Caco-2 (cell line): ENCODE measurements around the gene E2F4. TPM values are rescaled to one million over a fixed set of nuclear protein-coding genes. Genes with fewer than 3 reads are reported as not detected.

ENCODE experiments used
- BruUV-seq: library from RNA; stranded (reverse); fragments of 400-500 nt; replicated peaks from 2 replicates; lab custom pipeline; 2021; lab: Mats Ljungman, UMichigan
- CTCF ChIA-PET: fragments of 300-600 bp; sonication (Branson Sonifier 250); formaldehyde crosslinking; loops from one replicate; lab custom pipeline; 2022; ENCODE audit warnings: antibody characterized with exemption; lab: Charles Lee
- POLR2A ChIA-PET: fragments of 300-600 bp; sonication (Branson Sonifier 250); formaldehyde crosslinking; loops from one replicate; lab custom pipeline; 2022; ENCODE audit warnings: antibody characterized with exemption; lab: Charles Lee
- DNase-seq, 2 experiments: peaks; one replicate each; pipeline versions ENCODE4 v3.0.0 to v3.0.0-alpha.2; 2020 to 2022
- H3K27me3 ChIP-seq: replicated peaks from 2 replicates; pipeline ENCODE4 v1.6.0; 2011; ENCODE audit warnings: low read length; ENCODE audit not compliant: control insufficient read depth, insufficient read depth
- H3K36me3 ChIP-seq: 2 replicates; pipeline ENCODE4 v1.5.1; 2011; ENCODE audit warnings: low read length; ENCODE audit not compliant: control insufficient read depth, insufficient read depth
- H3K4me1 ChIP-seq: fragments of 250-450 bp; sonication (Bioruptor Pico); 2 replicates; pipeline ENCODE4 v1.5.1; 2020; ENCODE audit warnings: mild to moderate bottlenecking
- H3K4me3 ChIP-seq: 2 replicates; pipeline ENCODE4 v1.5.1; 2011; ENCODE audit warnings: low read depth, mild to moderate bottlenecking, control low read depth, low read length
- H3K9me3 ChIP-seq: fragments of 250-450 bp; sonication (Bioruptor Pico); 2 replicates; pipeline ENCODE4 v1.5.1; 2020; ENCODE audit warnings: mild to moderate bottlenecking, moderate library complexity
- H3K27ac Mint-ChIP-seq: one replicate; pipeline ENCODE4 v1.8.0; 2022; ENCODE audit warnings: mixed read lengths; ENCODE audit not compliant: unreplicated experiment
- H3K27me3 Mint-ChIP-seq: one replicate; pipeline ENCODE4 v1.8.0; 2022; ENCODE audit warnings: mixed read lengths; ENCODE audit not compliant: insufficient read depth, unreplicated experiment
- H3K36me3 Mint-ChIP-seq: one replicate; pipeline ENCODE4 v1.8.0; 2022; ENCODE audit warnings: mild to moderate bottlenecking, mixed read lengths; ENCODE audit not compliant: insufficient read depth, unreplicated experiment
- H3K4me1 Mint-ChIP-seq: one replicate; pipeline ENCODE4 v1.8.0; 2022; ENCODE audit warnings: low read depth, mixed read lengths; ENCODE audit not compliant: unreplicated experiment
- H3K4me3 Mint-ChIP-seq: one replicate; pipeline ENCODE4 v1.8.0; 2022; ENCODE audit warnings: mild to moderate bottlenecking, moderate library complexity, mixed read lengths; ENCODE audit not compliant: unreplicated experiment
- H3K9me3 Mint-ChIP-seq: one replicate; pipeline ENCODE4 v1.8.0; 2022; ENCODE audit warnings: mixed read lengths; ENCODE audit not compliant: unreplicated experiment
- intact Hi-C: fragments of 100-400 bp; cut with micrococcal nuclease; formaldehyde crosslinking; loops from one replicate; pipeline ENCODE4 v1.10.0; 2022; ENCODE audit not compliant: unreplicated experiment
- total RNA-seq: library from RNA; stranded (reverse); gene quantifications from 2 replicates; pipeline ENCODE4 v1.2.3, GENCODE V29; 2022
- TF ChIP-seq, protein P1 (sequence below), 2 experiments: fragments of 200-600 bp in 1 of 2; IDR thresholded peaks; 1 replicate in 1 of 2; 2 replicates in 1 of 2; pipeline versions ENCODE4 v1.5.1 to v1.8.0; 2011 to 2022; ENCODE audit warnings: antibody characterized with exemption in 1 of 2, control low read depth in 1 of 2, inconsistent platforms in 1 of 2, low read depth in 1 of 2, low read length in 1 of 2, mild to moderate bottlenecking in 1 of 2, moderate library complexity in 1 of 2; ENCODE audit not compliant: insufficient read depth in 1 of 2, severe bottlenecking in 1 of 2, unreplicated experiment in 1 of 2

The E2F4 gene
- total RNA-seq, 1 experiment from 2014 or later = 115 TPM

GRCh38 chr16:67215706-67216105, 23.8 kb downstream of the E2F4 start:
- POLR2A ChIA-PET = no interaction called here
- Histone ChIP-seq H3K4me3 (no peak overlapping the region), H3K4me1 (peaks cover 15% of the 10 kb centered on the region; the same call in 1 of the 2 replicates), H3K9me3 (no peaks in the 10 kb centered on the region), H3K36me3 (no peaks in the 10 kb centered on the region), H3K27me3 (no peaks in the 10 kb centered on the region)
- no TSS peak for BruUV-seq
- TF ChIP-seq, protein P1, sequence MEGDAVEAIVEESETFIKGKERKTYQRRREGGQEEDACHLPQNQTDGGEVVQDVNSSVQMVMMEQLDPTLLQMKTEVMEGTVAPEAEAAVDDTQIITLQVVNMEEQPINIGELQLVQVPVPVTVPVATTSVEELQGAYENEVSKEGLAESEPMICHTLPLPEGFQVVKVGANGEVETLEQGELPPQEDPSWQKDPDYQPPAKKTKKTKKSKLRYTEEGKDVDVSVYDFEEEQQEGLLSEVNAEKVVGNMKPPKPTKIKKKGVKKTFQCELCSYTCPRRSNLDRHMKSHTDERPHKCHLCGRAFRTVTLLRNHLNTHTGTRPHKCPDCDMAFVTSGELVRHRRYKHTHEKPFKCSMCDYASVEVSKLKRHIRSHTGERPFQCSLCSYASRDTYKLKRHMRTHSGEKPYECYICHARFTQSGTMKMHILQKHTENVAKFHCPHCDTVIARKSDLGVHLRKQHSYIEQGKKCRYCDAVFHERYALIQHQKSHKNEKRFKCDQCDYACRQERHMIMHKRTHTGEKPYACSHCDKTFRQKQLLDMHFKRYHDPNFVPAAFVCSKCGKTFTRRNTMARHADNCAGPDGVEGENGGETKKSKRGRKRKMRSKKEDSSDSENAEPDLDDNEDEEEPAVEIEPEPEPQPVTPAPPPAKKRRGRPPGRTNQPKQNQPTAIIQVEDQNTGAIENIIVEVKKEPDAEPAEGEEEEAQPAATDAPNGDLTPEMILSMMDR (IDR thresholded peaks at IDR 0.05; ENCODE audit: insufficient read depth in 1 of 2, low read depth in 1 of 2, low read length in 1 of 2, severe bottlenecking in 1 of 2, unreplicated experiment in 1 of 2) = no peak
- intact Hi-C loops = no loop called here
- CTCF ChIA-PET = interaction anchor here (0.5 kb wide), 1 partner anchor 30 kb away, joined by 5 read pairs; no protein-coding TSS in a partner anchor
- H3K27me3 Mint-ChIP-seq = peaks cover 4% of the 10 kb centered on the region
- H3K36me3 Mint-ChIP-seq = no peaks in the 10 kb centered on the region
- no peaks in the 10 kb centered on the region for H3K9me3 Mint-ChIP-seq
- H3K27ac Mint-ChIP-seq = no peak overlapping the region
- no peak overlapping the region for H3K4me3 Mint-ChIP-seq
- peaks cover 14% of the 10 kb centered on the region for H3K4me1 Mint-ChIP-seq
- no peak for DNase-seq

DNA sequence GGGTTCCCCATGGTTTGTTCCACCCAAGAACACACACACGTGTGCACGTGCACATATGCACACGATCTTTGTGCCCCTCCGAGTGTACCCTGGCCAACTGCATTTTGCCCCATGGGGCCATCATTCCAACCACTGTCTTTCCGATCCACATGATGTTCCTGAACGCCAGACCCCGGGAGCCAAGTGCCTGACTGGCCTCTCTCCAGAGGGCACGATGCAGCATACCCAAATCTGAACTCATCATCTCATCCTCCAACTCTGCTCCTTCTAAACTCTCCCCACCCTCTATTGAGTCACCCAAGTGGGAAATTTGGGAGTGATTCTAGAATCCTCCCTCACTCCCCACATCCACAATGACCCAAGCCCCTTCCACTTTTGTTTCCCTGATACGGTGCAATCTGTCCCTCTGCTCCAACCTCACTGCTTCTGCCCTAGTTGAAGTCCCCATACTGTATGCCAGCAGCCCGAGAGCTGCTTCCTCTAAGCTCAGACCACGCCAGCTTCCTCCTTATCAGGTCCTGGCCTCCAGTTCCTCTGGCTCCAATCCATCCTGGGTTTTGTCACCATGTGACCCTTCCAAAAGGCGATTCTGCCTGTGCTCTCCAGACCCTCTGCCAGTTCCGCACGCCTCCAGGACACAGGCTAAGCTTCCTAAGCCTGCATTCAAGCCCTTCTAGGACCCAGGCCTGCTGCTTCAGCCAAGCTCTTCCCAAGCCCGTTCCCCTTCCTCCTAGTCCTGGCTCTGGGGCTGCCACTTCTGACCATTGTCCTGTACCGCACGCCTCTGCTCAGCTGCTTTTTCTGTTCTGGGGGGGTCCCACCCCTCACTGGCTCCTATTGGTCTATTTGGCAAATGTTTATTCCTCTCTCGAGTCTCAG, 24.9 kb downstream of the E2F4 start:
- Histone ChIP-seq H3K36me3 (no peaks in the 10 kb centered on the region), H3K4me1 (peaks cover 15% of the 10 kb centered on the region; the same call in 1 of the 2 replicates), H3K4me3 (no peak overlapping the region), H3K9me3 (no peaks in the 10 kb centered on the region), H3K27me3 (no peaks in the 10 kb centered on the region)
- no TSS peak for BruUV-seq
- Mint-ChIP-seq H3K9me3 (no peaks in the 10 kb centered on the region), H3K4me1 (peaks cover 14% of the 10 kb centered on the region), H3K27ac (no peak overlapping the region), H3K4me3 (no peak overlapping the region), H3K36me3 (no peaks in the 10 kb centered on the region), H3K27me3 (peaks cover 4% of the 10 kb centered on the region)
- TF ChIP-seq, protein P1 (IDR thresholded peaks at IDR 0.05; ENCODE audit: insufficient read depth in 1 of 2, low read depth in 1 of 2, low read length in 1 of 2, severe bottlenecking in 1 of 2, unreplicated experiment in 1 of 2) = no peak
- ChIA-PET POLR2A (interaction anchor here (1.5 kb wide), 1 partner anchor 10 kb away, joined by 5 read pairs; the partner anchor contains the start of gene TMEM208), CTCF (interaction anchor here (0.9 kb wide), 1 partner anchor 39 kb away, joined by 6 read pairs; no protein-coding TSS in a partner anchor)
- intact Hi-C loops = no loop called here
- DNase-seq = no peak

GRCh38 chr16:67223992-67224391, 32.0 kb downstream of the E2F4 start:
- CTCF ChIA-PET = interaction anchor here (0.9 to 1.5 kb wide), 3 partner anchors 26 to 686 kb away, joined by 3 read pairs; no protein-coding TSS in a partner anchor
- TF ChIP-seq, protein P1 (IDR thresholded peaks at IDR 0.05; ENCODE audit: insufficient read depth in 1 of 2, low read depth in 1 of 2, low read length in 1 of 2, severe bottlenecking in 1 of 2, unreplicated experiment in 1 of 2) = no peak
- Mint-ChIP-seq H3K27me3 (peaks cover 4% of the 10 kb centered on the region), H3K9me3 (no peaks in the 10 kb centered on the region), H3K36me3 (peaks cover 22% of the 10 kb centered on the region), H3K4me1 (peaks cover 27% of the 10 kb centered on the region), H3K4me3 (no peak overlapping the region), H3K27ac (no peak overlapping the region)
- H3K4me3 ChIP-seq = no peak overlapping the region
- H3K4me1 ChIP-seq = peaks cover 7% of the 10 kb centered on the region; the same call in 1 of the 2 replicates
- intact Hi-C loops = no loop called here
- 0 out of 2 replicates have a peak, but pooled peaks cover 4% of the 10 kb centered on the region for H3K36me3 ChIP-seq
- H3K9me3 ChIP-seq = no peaks in the 10 kb centered on the region
- no peak for DNase-seq
- no TSS peak for BruUV-seq
- POLR2A ChIA-PET = no interaction called here
- H3K27me3 ChIP-seq = no peaks in the 10 kb centered on the region
